ENCODE results near the gene LRRC30.
"Not testable (repeated sequence)": the region's sequence is repeated elsewhere in the genome, so short reads cannot be mapped to it uniquely, and the experiment has no call there.

The LRRC30 gene

DNA sequence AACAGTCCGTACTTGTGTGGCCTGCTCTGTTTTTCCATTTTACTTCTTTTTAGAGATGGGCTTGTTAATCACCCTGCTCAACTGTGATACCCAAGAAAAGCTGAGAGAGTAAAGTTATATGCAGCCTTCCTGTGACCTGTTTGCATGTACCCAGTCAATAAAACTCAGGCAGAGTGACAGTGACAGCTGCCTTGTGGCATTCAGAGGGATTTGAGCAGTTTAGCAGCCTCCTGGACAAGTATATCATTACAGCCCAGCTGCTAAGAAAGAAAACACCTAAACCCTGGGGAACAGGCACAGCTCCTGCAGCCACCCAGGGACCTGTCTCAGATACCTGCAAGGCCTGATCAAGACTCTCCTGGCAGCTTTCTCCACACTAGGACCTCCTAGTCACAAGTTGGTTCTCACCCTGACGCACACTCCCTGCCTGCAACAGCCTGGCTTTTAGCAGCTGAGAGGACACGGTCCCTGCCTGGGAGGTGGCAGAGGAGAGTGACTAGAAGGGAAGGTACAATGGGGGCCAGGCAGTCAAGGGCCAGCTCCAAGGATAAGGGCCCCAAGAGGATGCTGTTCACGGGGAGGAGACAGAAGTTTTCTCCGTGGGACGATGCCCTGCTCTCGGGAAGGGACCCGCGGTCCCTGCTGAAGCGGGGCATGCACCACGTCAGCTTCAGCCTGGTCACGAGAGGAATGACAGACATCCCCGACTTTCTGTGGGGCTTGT is at the start of gene LRRC30:
Gene LRRC30 (plus strand): TSS at position 464 of the 724 bp plus-strand sequence. CDS start 50 bp downstream, at position 514.
- no peak for DNase-seq

DNA sequence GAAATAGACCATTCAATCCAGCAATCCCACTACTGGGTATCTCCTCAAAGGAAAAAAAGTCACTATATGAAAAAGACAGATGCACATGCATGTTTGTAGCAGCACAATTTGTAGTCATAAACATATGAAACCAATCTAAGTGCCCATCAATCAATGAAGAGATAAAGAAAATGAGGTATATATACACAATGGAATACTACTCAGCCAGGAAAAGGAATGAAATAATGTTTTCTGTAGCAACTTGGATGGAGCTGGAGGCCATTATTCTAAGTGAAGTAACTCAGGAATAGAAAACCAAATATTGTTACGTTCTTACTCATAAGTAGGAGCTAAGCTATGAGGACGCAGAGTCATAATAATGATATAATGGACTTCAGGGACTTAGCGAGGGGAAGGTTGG is 45.2 kb upstream of the LRRC30 start:
- DNase-seq: no peak

DNA sequence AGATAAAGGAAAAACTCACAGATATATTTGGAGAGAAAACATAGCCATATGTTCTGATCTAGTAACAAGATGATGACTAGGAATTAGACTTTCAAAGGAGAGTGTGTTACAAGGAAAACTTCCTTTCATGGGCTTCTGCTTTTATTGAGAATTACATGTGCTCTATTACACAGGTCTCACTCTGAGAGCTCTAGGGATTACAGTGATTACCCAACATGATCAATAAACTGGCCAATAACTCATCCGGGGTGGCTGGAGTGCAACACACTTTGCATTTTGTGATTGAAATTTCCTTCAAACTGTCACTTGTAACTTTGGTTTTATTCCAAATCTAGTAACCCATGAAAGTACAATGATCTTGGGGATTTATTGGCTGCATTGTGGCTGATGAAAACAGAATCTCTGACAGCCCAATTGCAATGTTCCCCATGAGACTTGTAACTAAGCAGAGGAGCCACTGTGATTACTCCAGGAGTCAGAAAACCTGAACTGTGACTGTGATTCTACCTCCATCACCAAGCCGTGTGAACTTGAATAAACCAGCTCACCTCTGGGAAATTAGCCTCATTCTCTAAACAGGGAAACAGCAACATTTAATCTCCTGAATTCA is 40.2 kb upstream of the LRRC30 start:
- no peak for DNase-seq

DNA sequence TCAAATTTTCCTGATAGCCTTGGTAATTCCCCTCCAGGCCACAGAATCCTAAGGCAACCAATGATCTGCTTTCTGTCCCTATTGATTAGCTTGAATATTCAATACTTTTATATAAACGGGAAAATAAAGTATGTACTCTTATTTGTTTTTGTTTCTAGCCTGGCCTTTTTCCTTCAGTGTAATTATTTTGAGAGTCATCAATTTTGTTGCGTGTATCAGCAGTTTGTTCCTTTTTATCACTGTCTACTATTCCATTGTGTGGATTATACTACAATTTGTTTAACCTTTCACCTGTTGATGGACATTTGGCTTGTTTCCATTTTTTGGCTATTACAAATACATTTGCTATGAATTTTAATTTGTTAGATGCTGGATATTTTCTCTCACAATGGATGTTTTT is 39.2 kb upstream of the LRRC30 start:
- no peak for DNase-seq

DNA sequence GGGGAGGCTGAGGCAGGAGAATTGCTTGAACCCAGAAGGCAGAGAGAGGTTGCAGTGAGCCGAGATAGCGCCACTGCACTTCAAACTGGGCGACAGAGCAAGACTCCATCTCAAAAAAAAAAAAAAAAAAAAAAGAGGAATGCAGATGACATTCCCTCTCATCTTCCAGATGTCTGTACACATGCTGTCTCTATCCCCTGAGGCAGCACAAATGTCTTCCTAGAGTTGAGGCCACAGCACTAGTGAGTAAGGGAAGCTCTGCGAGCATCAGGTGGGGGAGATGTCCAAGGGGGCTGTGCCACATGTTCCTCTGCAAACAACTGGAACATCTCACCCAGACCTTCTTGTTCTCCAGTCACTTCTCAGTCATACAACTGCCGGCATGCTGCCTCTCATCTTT is 35.6 kb upstream of the LRRC30 start:
- DNase-seq: no peak

DNA sequence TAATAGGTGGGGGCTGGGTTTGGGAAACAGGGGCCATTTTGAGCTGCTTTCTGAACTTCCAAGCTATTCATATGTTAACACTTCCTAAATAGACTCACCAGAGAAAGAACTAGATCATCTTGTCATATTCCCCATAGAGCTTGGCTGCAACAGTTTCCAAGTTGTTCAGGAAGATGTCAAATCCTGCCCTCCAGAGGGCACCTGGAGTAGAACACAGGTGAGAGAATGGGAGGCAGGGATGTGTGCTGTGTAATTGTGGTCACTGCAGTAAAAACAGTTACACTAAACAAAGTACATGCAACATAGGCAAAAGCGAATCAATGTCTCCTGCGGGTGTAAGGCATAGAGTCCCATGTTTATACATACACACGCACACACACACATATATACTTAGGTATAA is 34.5 kb upstream of the LRRC30 start:
- no peak for DNase-seq

DNA sequence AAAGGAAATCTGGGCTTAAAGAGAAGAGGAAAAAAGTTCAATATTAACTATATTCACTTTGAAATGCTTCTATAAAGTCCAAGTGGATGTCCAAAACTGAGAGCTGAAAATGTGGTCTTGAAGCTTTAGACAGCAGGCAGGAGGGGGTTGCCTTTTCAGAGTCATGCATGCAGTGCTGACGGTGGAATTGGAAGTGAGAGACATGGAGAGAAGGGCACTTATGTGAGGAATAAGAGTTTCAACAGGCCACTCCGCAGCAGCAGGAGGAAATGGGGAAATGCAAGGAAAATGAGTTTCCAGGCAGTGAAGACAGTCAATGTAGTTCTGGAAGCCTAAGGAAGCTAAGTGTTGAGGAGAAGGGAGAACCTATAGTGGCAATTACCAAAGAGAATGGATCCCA is 33.0 kb upstream of the LRRC30 start:
- no peak for DNase-seq

DNA sequence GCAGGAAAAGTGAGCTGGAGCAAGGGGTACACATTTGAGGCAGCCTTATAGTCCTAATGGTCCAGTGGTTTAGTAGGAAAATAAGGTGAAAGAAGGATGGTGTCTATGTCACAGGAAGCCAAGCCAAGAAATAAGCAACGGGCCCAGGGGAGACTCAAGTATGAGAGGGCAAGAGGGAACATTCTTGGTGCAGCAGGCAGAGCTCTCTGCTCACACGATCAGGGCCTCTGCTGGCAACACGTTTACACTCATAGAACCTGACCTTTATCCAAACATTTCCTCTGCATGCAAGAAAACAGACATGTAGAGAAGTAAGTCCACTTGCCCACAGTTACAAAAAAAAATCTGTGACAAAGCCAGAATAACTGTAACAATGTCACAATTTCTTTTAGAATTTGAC is 32.6 kb upstream of the LRRC30 start:
- no peak for DNase-seq

DNA sequence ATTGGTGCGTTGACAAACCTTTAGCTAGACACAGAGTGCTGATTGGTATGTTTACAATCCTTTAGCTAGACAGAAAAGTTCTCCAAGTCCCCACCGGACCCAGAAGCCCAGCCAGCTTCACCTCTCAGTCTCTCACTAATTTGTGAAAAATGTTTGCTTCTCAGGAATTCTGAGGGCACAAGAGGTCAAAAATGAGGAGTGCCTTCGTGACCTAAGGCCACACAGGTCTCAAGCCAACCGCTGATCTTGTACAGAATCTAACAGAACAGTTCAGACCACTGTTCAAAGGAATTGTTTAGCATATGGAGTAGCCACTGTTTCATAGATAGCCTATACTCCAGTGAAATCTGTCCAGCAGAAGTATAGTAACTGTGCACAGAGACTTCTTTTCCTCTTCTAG is 29.8 kb upstream of the LRRC30 start:
- DNase-seq: no peak

DNA sequence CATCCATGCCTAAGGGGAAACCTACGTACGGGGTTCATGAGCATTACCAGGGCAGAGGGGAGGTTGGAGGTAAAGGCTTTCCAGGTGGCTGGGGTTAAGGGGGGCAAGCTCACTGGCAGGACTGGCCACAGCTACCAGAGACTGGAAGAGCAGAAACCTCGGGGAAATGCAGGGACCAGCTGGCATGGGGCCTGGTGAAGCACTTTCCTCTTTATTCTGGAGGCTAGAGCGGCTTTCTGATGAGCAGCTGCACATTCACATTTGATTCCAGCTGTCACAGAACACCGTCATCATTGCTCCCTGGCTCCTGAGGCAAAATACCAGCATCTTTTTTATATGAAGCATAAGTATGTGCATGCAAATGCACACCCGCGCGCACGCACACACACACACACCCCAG is 28.7 kb upstream of the LRRC30 start:
- no peak for DNase-seq

DNA sequence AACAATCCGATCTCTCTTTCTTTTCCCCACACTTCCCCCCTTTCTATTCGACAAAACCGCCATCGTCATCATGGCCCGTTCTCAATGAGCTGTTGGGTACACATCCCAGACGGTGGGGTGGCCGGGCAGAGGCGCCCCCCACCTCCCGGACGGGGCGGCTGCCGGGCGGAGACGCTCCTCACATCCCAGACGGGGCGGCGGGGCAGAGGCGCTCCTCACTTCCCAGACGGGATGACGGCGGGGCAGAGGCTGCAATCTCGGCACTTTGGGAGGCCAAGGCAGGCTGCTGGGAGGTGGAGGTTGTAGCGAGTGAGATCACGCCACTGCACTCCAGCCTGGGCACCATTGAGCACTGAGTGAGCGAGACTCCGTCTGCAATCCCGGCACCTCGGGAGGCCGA is 27.3 kb upstream of the LRRC30 start:
- not testable (repeated sequence) for DNase-seq

DNA sequence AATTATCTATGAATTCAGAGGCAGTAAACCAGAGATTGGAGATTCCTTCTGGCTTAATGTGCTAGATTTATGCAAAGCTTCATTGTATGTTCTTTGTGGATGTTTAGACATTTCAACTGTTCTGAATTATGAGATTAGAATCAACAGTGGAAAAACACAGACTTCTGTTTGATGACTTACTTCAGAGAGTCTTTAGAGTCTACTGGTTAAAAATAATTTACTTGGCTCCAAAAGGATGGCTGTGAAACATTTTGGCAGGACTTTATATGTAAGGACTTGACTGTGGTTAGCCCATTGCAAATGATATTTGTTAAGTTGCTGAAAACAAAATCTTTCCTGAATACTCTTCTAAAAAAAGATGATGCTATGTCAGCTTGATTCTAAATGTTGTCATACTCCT is 25.5 kb upstream of the LRRC30 start:
- no peak for DNase-seq

DNA sequence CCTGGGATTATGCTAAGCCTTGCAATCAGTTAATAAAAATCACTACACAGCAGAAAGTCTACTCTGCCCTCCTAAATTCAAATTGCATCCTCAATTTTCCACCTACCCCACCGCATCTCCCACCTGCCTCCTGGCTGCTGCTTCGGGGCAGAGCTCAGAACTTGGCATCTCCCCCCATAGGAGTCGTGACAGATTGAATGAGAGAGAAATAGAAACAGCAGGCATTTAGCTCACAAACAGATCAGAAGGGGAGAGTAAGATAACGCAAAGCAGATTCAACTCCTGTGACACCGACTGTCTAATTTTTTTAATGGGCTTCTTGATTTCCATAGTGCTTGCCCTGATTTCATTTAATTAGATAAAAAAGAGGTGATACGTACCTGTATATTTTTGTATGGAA is 24.7 kb upstream of the LRRC30 start:
- DNase-seq: no peak

DNA sequence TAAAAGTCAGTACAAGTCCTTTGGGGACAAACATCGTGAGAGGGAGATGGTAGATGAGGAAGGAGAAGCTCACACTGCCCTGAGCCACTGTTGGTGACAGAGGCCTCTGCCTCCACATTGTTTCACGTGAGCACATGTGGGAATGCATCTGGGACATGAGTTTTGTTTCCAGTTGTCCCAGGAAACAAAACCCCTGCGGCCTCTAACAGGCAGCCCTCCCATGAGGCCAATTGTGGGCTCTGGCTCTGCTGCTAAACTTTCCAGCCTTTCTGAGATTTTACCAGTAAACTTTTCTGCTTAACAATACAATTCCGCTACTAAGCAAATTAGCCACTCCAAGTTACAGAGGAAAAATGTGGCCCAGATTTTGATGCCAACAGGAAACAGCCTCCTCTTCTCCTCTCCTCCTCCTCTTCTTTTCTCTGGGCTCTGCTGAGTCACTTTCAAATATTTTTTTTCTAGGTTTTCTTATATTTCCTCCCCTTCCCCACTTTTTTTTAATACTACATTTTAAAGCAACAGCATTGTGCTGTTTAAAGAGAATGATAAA is 23.4 kb upstream of the LRRC30 start:
- DNase-seq: no peak

DNA sequence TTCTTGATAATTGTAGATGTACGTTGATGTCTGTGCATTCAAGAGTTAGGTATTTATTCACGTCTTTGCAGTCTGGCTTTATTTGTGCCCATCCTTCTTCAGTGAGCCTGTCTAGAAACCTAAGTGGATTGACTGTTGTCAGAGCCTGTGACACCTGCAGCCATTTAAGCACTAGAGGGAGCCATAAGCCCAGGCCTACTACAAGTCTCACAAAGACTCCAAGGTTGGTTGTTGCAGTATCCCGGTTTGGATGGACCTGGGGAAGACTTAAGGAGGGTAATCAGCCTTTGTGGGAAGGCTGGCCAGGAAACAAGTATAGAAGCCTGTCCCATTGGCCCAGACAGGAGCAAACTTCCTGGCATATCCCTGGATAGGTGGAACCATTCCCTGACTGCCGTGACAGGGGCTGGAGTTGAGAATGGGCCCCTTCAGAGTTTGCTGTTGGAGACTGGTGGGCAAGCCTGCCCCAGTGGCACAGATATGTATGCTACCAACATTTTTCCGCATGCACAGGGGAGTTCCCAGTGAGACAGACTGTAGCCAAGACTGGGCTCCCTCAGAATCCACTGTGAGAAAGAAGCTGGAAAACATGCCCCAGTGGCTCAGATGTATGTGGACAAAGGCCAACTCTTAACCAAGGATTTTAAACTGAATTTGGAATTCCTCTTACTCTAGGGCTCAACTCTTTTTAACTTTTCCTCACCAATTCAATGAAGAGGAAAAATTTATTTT is 9.3 kb upstream of the LRRC30 start:
- no peak for DNase-seq

DNA sequence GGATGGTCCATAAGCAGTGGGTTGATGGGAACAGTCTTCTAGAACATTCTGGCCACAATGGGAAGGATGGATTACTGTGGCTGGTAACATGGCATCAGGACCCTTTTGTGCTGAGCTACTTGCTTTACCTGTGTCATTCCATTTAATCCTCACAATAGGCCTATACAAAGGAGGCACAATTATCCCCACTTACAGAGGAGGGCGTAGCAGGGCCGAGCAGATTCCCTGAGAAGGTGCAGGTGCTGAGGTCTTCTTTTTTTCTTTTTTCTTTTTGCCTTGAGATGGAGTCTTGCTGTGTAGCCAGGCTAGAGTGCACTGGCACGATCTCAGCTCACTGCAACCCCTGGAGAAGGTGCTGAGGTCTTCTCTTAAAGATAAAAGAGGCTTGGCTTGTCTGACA is 6.7 kb upstream of the LRRC30 start:
- DNase-seq: no peak

DNA sequence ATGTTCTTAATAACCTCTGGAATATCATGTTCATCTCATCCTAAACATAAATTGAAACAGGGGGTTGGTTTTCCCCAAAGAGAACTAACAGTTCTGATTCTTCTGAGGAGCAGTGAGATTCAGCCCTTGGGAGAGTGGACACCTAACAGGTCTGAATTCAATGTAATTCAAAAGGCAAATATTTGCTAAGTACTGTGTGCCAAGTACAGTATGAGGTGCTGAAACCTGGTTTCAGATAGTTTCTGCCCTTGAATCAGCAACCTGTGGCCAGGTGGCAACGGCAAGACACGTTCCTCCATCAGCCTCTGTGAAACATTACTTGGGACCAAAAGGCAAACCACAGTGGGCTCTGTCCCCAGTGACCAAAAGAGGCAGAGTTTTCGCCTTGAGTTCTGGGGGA is 1.3 kb downstream of the LRRC30 start:
- DNase-seq: no peak

DNA sequence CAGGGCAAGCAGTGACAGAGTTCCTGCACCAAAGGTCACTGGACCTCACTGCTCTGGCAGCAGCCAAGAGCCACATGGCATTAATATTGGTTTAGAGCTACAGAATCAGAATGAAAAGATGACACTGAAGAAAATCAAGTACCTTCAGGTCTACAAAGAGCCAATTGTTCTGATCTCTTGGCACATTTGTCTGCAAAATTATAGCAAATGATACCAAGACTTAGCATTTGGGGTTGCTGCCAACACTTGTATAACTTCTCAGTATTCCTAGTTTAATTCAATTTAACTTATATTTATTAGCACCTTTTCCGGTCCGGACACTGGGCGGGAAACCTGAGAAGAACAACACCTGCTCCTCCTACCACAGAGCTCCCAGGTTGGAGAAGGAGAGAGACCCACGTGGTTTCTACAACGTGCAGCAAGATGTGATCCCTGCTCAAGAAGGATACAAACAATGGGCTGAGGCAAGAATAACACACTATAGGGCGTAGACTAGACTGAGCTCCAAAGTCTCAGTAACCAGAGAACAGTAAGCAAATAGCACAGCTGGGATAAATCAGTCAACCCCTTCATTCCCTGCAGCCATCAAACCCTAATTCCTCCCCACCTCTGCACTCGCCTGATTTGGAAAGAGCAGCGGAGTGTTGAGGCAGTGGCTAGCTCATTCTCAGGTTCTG is 2.4 kb downstream of the LRRC30 start:
- DNase-seq: no peak

DNA sequence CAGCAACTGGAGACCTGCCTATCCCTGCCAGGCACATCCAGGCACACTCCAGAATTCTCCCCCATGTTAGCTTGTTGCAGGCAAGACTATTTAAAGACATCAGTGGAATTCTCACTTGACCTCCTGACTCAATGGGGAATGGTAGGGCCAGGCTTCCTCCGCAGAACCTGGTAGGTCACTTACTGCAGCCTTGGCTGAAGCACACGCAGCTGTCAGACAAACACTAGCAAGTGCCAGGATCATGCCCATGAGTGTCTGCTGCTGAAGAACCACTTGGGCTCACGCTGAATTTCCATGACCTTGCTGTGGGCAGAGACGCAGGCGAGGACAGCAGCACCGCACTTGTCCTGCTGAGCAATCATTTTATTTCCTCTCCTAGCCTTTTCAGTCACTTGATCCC is 3.2 kb downstream of the LRRC30 start:
- DNase-seq: no peak

DNA sequence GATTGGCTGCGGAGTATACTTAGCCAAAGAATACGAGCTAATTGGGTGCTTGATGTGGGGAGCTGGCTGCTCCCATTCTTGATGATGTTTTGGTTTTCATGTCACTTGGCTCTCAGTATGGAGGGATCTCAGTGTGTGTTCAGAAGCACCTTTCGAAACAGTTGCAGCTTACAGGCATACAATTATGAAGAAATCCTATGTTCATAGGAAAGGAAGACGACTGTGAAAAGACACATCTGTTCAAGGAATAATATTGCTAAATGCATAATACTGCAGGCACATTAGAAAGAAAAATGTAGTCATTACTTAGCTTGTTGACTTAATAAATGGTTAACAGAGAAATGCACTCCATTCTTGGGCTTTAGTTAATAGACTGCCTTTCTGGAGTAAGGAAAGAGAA is 4.1 kb downstream of the LRRC30 start:
- DNase-seq: no peak

DNA sequence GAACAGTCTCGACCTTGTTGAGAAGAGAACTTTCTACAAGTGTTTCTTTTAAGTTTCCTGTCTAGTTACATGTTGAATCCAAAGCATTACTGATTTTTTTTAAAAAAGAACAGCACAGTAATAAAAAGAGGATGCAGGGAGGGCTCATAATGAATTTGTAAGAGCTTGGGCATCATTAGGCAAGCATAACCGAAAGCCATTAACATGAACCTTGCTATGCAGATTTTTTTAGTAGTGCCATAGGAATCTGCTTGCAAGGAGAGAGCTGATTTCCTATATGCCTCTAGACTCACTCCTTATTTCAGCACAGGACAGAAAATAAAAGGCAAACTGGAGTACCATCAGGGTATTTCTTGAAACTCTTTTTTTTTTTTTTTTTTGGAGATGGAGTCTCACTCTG is 5.2 kb downstream of the LRRC30 start:
- DNase-seq: no peak

DNA sequence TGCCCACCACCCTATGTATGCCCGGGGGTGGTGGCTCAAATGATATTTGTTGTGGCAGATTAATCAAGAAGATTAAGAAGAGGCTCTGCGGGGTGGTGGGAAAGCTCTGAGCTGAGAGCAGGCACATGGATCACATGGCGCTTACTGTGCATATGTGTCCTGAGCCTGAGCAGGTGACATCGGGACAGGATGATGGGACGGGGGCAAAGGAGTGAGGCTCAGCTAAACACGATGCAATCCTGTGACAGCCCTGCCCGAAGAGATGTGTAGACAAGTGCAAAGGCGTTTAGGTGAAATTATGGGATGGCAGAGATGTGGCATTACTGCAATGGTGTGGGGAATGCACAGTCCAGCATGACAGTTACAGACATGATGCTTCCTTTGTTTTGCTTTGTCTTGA is 6.0 kb downstream of the LRRC30 start:
- no peak for DNase-seq

DNA sequence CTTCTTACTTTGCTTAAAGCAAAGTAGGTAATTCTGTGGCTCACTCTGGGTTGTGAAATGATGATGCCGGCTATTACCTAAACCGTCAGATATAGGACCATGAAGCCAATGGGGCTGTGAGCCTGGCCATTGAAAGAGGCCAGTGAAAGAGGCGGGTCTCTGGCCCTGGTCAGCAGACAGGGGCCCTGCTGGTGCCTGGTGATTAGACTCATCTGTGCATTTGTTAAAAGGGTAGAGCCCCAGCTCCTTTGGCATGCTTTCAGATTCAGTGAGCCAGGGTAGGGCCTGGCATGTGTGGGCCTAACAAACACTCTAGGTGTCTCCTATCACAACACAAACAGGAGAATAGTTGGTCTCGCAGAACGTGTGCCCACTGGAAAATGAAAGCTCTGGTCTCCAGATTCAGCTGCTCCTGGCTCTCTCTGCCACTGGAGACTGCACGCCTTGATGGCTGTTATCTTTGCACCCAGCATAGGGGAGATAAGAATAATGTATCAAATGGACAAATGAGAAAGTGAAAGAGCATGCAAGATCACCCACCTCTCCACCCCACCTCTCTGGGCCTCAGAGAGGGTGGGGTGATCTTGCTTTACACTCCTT is 6.9 kb downstream of the LRRC30 start:
- no peak for DNase-seq

All from NCI-H1417 treated with DMSO at 0.1 percent for 48 hours (cell line).